HG02571 (cell line): ENCODE measurements around the gene PLCG2.
"Not testable (repeated sequence)": the region's sequence is repeated elsewhere in the genome, so short reads cannot be mapped to it uniquely, and the experiment has no call there.

ENCODE experiments used
- ATAC-seq: cut with Tn5 transposase; IDR thresholded peaks from one replicate; pipeline ENCODE4 v1.9.1; 2021; ENCODE audit warnings: mild to moderate bottlenecking, moderate library complexity; ENCODE audit not compliant: unreplicated experiment

The PLCG2 gene

DNA sequence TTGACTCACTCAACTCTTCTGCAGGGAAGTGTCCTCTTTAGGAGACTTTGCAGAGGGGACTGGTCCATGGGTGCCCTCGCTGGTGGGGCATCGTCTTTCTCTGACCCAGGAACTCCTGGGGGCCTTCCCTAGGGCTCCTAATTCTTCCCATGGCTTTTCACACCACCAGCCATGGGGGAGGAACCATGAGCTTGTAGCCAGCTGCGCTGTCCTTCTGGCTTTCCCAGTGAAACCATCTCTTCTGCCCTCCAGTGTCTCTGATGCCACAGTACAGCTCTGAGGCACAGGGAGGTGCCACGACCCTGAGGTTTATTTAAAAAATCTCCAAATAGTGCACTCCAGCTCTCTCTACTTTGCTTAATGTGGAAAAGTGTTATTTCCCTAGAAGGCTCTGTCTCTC is 153.6 kb downstream of the PLCG2 start:
- ATAC-seq = no peak

DNA sequence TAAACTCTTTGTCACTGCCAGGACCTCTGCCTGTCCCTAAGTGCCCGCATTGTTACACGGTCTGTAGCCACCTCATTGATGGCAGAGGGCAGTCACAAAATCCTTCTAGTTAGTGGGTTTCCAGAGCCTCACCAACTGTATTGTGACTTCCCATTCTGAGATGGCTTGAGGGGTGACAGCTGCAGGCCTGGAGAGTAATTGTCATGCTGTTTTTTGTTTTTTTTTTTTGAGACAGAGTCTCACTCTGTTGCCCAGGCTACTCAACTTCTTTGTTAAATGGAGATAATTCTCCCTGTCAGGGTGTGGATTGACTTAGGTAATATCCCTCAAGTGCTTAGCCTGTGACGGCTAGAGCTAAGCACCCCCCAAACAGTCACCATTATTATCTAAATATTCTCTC is 154.3 kb downstream of the PLCG2 start:
- no peak for ATAC-seq

DNA sequence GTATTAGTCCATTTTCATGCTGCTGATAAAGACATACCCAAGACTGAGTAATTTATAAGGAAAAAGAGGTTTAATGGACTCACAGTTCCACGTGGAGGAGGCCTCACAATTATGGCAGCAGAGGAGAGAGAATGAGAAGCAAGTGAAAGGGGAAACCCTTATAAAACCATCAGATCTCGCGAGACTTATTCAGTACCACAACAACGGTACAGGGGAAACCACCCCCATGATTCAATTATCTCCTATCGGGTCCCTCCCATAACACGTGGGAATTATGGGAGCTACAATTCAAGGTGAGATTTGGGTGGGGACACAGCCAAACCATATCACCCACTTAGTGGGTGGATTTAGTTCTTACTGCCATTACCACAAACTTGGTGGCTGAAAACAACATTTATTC is 155.6 kb downstream of the PLCG2 start:
- ATAC-seq = not testable (repeated sequence)

DNA sequence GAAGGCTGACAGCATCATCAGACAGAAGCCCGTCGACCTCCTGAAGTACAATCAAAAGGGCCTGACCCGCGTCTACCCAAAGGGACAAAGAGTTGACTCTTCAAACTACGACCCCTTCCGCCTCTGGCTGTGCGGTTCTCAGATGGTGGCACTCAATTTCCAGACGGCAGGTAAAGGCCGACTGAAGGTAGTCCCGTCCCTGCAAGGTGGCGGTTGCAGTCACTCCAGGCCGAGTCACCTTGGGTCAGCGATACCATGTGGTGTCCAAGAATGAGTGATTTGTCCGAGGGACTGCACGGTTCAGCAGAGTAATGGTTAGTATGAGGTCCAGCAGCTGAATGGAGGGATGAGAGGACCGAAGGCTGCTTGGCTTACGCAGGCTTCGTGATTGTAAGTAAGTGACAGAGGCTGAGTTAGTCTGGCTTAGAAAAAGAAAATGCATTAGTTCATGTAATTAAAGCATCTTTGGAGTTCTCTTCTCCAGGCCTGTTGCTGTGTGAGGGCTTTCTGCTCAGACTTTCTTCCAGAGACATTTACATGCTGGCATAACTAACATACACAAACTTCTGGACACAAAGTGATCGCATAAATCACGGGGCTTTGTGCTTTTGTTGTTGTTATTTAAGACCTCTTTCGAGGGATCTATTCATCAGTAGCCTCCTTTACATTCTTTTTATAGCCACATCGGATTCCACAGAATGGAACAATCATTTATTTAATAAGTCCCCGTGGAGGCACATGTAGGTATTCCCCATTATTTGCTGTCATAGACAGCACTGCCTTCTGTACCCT is 157.3 kb downstream of the PLCG2 start:
- no peak for ATAC-seq

DNA sequence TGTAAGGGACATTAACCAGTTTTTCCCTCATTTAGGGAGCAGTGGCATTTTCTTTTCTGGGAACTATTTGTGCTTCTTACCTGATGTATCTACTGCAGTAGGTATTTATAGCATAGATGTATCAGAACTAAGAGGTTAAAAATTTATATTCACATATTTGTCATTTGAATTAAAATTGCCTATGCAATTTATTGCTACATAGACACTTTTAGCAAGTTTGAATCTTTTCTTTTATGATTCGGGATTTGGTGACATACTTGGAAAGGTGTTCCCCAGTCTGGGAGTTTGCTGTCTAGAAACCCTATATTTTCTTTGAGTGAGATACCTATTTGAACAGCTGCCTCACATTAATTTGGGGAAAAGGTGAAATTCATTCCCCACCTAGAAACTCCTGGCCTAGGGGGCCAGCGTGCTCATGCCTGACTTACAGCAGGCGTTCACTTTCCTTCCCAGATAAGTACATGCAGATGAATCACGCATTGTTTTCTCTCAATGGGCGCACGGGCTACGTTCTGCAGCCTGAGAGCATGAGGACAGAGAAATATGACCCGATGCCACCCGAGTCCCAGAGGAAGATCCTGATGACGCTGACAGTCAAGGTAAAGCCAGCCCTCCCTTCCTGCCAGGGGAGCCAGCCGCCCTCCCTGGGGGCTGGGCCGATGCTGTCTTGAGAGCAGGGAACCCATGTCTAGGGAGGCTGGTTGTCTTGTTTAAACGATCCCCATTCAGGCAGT is 158.4 kb downstream of the PLCG2 start:
- ATAC-seq = no peak

DNA sequence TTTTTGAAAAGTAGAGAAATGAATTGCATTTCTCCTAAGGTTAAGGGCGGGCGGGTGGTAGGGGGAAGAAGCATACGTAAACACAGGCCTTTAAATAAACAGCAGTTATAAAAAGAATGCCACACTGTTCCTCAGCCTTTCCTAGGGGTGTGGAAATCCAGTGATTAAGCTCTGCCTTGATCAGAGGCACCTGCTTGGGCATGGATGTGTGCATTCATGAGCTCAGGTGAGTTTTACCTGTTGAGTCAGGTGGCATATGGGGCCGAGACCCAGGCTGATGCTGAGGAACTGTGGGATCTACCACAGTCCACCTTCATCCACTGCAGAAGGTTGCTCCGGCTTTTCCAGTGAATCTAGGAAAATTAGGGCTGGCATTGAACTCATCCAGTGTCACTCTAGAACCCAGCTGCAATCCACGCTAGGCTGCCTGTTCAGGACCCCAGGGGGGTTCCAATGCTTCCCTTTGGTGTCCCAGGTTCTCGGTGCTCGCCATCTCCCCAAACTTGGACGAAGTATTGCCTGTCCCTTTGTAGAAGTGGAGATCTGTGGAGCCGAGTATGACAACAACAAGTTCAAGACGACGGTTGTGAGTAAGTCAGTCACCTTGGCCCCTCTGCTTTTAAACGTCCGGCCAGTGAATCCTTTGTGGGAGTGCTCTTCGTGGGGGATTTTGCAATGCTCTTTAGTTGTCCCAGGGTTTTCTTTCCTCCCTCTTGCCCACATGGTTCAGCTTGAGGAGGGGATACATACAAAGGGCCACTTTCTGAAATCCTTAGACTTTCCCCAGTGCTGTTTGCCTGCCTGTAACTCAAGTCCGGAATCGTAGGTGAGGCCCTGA is 159.5 kb downstream of the PLCG2 start:
- ATAC-seq = no peak

DNA sequence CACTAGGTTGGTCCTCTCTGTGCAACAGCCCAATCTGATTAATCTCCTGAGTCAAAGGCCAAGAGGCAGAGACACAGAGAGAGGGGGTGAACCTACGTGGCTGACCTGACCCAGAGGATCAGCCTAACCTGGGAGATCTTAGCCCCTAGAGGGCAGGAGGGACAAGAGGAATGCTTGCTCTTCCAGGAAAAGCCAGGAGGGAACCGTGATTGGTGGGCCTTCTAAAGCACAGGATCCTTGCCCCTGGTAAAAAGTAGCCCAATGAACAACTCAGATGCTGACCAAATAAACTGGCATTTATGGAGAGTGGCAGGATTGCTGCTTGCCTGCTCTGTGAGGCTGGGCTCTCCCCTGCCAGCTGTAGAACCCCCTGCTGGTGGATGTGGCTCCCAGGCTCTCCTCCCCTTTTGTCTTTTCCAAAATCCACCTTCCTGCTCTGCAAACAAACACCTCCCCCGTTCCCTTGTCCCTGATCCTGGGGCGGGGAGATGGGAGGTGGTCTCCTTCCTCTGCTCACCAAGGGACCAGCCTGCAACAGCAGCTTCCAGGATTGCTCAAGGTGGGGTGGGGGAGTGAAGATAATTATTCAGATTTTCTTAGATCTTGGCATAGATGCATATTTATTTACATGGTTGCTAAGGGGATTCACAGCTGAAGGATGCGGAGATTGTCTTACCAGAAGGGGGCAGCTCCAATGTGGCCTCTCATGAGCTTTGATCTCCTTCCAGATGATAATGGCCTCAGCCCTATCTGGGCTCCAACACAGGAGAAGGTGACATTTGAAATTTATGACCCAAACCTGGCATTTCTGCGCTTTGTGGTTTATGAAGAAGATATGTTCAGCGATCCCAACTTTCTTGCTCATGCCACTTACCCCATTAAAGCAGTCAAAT is 160.3 kb downstream of the PLCG2 start:
- no peak for ATAC-seq

DNA sequence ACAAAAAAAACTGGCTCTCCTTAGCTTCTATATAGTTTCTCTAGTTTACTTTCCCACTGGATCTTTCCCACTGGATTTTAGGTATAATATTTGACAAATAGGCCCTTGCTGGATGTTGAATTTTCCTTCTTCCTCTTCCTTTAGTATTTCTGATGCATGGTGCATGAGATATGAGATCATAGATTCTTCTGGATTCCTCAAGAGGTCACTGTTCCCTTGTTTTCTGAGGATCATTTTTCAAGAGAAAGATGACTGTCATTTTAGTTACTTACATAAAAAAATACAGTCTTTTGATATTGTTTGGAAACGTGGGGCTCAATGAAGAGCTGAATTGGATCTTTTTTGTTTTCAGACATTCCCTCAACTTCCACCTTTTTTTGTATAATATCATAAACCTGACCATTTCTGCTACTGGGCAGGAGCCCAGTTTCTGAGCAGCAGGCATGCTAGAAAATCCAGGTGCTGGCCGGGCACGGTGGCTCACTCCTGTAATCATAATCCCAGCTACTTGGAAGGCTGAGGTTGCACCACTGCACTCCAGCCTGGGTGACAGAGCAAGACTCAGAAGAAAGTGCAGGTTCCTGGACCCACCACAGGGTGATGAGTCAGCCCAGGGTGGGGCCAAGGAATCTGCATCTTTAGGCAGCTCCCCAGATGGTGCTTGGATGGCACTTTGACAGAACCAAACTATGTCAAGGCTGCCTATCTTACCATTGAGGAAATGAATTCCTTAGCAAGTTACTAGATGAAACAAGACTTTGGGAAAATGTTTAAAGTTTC is 161.9 kb downstream of the PLCG2 start:
- ATAC-seq = no peak

DNA sequence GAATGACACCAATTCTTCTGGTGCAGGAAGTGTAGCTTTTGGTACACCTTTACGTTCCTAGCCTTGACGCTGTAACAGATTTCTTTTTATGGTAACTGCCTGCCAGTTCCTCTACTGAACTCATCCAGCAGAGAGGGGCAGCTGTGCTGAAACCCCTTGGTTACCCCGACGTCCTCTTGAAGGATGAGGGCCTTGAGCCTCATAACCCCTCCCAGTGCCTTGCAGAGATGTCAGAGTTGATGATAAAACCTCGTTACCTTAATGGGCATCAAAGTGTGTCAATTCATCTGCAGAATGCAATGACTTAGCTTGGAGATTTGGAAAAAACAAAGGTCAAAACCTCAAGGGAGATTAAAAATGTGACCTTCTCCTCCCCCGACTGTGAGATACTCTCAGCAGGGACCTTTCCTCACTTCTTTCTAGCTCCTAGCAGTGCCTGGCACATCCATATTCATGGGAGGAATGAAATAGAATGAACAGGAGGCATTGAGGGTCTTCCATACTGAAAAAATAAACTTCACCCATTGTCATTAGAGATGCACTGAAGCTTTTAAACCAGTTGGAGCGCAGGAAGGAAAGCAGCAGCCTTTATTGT is 163.0 kb downstream of the PLCG2 start:
- ATAC-seq = no peak

DNA sequence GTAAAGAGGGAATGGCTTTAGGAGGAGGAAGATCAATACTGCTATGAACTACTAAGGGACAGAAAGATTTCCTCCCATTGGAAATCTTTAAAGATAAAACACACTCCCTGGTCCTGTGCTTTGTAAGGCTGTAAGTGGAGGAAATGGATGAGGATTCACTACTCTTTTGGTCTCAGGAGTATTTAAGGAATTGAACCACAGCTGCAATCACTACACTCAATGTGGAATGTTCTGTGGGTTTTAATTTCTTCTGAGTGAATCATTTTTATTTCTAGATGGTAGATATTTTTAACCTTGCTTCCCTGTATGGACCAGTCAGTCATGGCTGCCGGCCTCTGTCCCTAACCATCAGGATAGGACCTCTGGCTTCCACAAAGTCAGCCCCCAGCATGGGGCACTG is 166.6 kb downstream of the PLCG2 start:
- ATAC-seq = no peak

DNA sequence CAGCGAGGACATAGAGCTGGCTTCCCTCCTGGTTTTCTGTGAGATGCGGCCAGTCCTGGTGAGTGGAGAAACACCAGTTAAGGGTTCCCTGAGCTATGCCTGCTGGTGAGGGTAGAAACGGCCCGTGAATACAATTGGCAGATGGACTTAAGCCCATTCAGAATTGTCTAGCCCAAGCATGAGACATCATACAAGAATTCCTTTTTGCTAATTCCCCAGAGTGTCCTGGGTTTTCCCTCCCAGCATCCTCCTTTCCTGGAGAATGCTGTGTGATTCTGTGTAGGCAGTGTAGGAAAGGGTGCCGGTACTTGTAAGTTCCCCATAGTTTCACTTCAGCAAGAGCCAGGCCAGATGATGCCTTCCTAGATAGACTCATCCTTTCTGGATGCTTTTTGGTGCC is 167.1 kb downstream of the PLCG2 start:
- no peak for ATAC-seq

DNA sequence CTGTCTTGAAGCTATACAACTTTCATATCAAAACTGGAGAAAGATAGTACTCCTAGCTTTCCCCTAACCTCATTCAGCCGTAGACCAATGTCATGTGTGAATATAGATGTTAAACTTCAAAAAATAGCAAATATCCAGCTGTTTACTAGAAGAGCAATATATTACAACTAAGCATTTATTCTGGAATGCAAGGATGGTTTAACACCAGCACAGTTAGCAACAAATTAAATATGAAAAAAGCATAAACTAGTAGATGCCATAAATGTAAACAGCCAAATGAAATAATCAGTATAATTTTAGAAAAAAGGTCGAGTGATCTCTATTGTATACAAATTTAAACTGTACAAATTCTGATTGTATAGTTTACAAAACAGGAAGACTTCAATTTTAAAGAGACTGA is 172.5 kb downstream of the PLCG2 start:
- no peak for ATAC-seq

DNA sequence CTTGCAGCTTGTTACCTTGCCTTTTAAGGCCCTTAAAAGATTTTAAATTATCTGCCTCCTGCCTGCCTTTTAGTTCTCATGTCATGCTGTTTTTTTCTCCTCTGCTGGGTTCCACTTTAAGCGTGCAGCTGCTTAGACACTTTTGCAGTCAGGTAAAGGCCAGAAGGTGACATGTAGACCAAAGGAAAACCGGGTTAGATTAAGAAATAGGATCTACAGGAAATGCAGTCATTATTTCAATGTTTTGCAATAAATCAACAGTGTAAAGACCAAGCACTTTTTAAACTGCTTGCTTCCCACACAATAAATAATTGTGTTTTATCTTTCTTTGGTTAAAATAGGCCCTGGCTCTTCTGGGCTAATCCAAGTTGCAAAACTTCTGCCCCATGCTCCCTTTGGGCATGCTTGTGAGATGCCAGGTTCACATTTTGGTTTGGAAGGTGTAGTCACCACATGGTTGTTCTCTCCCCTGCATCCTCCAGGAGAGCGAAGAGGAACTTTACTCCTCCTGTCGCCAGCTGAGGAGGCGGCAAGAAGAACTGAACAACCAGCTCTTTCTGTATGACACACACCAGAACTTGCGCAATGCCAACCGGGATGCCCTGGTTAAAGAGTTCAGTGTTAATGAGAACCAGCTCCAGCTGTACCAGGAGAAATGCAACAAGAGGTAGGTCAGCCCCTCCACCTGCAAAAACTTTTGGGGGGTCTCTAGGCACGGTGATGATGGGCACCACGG is 177.3 kb downstream of the PLCG2 start:
- no peak for ATAC-seq

DNA sequence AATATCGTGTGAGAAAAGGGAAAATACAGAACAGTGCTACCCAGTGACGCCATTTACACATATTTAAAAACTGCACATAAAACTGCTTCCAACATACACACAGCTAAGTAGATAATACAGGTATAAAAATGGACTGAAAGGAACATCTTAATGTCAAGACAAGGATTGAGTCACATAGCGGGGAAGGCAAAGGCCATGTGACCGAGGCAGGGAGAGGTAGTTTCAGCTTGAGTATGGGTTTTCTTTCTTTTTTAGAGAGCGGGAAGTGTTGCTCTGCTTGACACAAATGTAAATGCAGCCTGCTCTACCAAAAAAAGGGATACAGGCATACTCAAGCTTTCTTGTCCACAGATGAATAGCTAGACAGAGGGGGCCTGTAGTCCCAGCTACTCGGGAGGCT is 185.7 kb downstream of the PLCG2 start:
- ATAC-seq = no peak

DNA sequence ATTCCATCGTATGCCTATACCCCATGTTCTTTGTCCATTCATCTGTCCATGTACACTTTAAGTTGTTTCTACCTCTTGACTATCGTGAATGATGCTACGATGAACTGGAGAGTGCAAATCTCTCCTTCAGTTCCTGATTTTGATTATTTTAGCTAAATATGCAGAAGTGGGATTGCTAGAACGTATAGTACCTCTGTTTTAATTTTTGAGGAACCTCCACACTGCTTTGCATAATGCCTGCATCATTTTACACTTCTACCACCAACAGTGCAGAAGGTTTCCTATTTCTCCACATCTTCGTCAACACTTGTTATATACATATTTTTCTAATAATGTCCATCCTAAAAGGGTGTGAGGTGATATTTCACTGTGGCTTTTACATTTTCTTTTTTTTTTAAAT is 188.3 kb downstream of the PLCG2 start:
- ATAC-seq = no peak

DNA sequence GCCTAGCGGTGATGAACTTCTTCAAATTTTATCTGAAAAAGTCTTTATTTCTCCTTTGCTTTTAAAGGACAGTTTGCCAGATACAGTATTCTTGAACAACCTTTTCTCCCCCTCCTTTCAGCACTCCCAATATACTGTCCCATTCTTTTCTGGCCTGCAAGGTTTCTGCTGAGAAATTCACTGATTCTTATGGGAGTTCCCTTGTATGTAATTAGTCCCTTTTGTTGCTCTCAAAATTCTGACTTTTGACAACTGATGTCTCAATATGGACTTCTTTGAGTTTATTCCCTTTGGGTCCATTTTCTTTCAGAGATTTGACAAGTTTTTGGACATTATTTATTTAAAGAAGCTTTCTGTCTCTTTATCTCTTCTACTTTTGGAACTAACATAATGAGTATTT is 192.8 kb downstream of the PLCG2 start:
- no peak for ATAC-seq

DNA sequence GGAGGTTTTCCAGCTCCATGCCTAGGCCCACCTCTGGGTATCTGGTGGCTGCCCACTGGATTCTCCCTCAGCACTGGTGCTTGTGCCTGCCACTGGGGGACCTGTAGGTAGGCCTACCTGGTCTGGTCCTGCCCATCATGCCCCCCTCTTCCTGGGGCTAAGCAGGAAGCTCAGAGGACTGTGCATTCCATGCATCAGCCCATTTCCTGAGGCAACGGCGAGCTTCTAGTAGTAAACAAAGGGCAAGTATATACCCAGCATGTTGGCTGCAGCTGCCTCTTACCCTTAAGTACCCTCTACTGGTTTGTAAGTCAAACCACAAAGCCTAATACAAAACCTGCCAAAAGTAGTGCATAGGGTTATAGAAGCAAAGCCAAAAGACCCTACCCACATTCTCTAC is 194.6 kb downstream of the PLCG2 start:
- no peak for ATAC-seq

DNA sequence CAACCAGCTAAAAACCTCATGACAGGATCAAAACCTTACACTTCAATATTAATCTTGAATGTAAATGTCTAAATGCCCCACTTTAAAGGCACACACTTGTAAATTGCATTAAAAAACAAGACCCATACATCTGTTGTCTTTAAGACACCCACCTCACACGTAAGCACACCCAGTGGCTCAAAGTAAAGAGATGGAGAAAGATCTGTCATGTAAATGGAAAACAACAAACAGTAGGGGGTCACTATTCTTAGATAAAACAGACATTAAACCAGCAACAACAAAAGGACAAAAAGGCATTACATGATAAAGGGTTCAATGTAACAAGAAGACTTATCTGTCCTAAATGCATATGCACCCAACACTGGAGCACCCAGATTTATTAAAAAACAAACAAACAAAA is 196.5 kb downstream of the PLCG2 start:
- ATAC-seq = no peak
